Measurements from ENCODE around the gene XPA.
"Not testable (repeated sequence)": the region's sequence is repeated elsewhere in the genome, so short reads cannot be mapped to it uniquely, and the experiment has no call there.

The XPA gene

DNA sequence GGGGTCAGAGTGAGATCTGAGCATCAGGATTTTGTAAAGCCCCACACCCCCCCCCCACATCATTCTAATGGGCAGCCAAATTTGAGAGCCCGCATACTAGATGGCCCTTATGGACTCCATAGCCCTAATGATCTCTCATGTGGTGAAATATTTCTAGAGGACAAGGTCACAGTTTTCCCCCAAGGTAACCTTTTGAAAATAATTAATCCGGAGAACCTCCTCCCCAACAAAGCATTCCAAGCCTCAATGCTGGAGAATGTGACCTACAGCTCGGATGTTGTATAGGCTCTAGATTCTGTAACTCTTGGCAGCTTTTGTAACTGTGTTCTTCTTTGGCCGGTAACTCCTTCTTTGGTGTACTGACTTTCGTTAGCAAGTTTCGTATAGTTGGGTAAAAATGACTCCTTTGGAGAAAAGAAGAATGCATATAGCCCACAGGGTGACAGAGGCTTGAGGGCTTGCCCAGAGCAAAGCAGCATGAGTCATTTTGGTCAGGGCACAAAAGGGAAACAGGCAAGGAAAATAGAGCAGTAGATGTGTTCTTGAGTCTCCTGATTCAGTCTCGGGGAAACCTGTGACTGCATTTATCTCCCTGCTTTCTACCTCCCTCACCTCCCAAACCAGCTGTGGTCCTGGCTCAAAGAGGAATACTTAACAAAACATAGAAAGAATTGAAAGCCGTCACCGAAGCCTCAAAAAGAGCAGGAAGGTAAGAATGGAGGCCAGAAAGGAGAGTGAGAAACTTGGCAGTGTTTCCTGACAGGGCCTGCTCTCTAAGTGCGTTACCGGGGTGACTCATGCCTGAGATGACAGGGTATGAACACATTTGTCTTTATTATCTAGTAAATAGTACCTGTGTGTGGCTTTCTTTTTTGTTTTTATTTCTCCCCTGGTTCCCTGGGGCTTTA, 6.6 kb upstream of the XPA start:
- no peak for FAIRE-seq

DNA sequence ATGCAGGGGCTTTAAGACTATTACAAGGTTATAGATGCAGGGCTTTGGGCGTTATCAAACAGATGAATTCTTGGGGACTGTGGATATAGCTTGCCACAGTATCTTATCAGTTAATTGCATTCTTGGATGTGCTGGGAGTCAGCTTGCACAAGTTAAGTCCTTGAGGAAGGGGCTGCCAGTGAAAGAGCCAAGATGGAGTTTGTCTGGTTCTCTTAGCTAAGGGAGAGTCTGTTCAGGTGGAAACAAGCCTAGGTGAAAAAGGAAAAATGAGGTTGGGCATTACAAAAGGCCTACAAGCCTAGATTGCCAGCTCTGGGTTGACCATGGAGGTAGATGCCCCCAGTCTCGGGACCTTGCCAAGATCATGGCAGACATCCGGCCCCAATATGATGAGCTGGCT, 2.7 kb upstream of the XPA start:
- not testable (repeated sequence) for FAIRE-seq

- FAIRE-seq, result not testable (repeated sequence)
These were observed 2.1 kb upstream of the XPA start for GRCh38 chr9:97699281-97699680.

GRCh38 chr9:97698865-97699264, 1.7 kb upstream of the XPA start:
- no peak for FAIRE-seq

DNA sequence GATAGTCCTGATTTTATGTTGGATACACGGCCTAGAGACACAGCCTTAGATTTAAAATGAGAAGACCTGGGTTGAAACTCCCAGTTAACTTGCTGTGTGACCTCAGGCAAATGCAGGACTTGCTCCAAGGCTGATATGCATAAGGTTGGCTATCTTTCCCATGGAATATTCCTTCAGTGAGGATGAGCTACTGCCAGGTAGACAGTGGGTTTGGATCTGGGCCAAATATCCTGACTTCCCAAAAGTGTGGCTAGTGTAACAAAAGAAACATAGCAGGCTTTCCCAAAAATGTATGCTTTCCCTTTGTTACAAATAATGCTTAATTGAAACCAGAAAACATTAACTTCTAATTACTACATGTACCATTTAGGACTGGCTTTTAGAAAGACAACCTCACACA, 697 bp upstream of the XPA start:
- no peak for FAIRE-seq

DNA sequence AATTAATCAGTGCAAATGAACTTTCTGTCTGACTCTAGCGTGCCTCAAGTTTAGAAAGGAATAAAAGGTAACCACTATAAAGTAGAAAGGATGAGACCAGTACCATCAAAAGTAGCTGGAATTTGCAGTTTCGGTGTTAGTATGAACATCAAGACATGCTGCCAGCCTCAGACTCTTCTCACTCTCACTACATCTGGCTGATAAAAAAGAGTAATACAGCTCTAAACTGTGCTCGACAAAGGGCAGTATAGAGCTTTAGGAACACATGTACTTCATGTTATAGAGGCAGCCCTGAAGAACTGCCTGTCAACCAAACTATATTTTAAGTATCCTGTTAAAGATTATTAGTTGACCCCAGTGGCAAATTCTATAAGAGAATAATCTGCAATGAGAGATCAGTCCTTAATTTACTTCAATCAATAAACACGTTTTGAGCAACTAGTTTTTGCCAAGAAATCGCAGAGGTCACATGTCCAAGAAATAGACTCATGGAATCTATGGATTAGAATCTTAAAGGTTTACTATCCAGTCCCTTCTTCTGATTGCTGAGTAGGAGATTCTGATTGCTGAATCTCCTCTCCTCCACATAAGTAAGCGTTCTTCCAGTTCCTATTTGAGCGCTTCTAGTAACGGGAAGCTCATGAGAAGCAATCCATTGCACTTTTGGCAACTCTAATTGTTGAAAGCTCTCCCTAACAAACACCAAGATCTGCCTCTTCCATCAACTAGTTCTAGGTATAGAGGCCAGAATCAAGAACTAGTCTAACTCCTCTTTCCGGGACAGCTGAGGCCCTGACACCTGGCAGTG, 941 bp downstream of the XPA start:
- no peak for FAIRE-seq

DNA sequence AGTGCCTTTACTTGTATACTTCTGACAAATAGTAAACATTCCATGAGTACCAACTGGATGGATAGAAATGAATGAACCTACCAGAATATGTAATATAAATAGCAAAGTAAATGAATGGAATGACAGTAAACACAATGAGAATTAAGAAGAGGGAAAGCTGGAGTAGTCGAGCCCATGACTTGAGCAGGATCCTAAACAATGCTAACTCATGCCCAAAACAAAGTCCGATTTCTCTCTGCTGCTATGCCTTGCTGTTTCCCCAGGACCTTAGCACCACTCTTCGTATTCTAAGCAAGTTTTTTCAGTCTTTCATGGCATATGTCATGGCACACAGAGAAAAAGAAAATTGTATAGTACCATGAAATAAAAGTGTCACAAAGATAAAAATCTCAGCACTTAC, 1.8 kb downstream of the XPA start:
- no peak for FAIRE-seq

DNA sequence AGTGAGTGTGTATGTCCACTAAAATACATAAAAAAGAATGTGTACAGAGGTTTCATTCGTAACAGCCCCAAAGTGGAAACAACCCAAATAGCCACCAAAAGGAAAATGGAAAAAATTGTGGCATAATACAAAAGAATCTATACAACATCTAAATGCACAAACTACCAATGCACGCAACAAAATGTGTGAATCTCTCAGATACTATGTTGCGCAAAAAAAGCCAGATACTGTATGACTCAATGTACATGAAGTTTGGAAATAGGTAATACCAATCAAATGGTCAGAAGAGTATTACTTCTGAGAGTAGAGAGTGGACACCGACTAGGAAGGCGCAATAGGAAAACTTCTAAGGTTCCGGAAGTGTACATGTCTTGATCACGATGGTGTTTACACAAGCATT, 2.4 kb downstream of the XPA start:
- no peak for FAIRE-seq

GRCh38 chr9:97689401-97690180, 7.5 kb downstream of the XPA start:
- no peak for FAIRE-seq

DNA sequence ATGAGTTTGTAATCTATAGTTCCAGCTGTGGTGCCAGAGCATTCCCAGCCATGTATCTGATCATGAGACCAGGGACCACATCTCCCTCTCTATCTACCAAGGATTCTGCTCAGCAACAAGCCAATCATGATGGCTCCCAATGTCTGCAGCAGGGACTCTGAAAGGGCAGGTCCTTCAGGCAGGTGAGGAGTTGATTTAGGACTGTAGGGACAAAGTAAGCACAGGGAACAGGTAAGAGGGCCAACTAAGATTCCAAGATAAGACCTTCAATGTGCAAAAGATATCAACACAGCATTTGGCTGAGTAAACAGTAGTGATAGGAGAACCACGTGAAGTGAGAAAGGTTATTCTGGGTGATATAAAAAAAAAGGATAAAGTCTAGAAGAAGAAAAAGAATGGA, 8.5 kb downstream of the XPA start:
- FAIRE-seq, result no peak

GRCh38 chr9:97682242-97682641, 14.9 kb downstream of the XPA start:
- no peak for FAIRE-seq

DNA sequence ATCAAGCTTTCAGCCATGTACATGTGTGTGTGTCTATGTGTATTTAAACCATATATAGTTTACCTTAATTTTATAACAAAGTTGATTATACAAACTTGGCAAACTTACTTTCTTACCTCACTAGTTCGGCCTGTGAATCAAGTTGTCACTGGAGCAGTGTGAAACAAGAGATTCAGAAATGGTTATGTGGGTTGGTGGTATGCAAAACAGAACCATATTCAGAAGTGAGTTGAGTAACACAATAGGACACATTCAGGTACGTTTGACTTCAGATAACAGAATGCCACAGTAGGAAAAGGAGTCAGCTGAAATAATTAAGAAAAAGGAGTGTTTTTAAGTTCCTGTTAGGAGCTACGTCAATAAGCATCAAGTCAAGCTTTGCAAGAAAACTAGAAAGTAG, 21.5 kb downstream of the XPA start:
- FAIRE-seq, result no peak

- FAIRE-seq, result no peak
These were observed 23.2 kb downstream of the XPA start for GRCh38 chr9:97673922-97674321.

GRCh38 chr9:97672403-97672802, 24.7 kb downstream of the XPA start:
- FAIRE-seq, result no peak

DNA sequence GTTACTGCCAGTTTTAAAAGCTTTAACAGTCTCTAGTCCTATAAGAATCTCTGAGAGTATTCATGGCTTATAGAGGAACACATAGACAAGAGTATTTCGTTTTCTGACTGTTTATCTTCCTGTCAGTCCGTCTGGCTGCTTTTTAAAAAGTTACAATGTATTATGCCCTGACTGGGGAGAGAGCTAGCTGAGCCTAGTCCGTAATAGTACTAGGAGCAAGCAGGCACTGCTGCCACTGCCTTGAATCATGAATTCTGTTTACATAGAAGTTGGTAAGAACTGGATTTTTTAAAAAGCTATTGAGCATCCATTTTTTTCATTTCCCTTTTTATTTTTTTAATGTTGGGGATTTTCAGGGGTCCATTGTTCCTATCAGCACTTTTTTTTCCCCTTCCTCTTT, 26.6 kb downstream of the XPA start:
- FAIRE-seq, result no peak

- no peak for FAIRE-seq
These were observed 28.7 kb downstream of the XPA start for GRCh38 chr9:97668485-97668884.

GRCh38 chr9:97666907-97667686, 30.0 kb downstream of the XPA start:
- FAIRE-seq, result no peak

DNA sequence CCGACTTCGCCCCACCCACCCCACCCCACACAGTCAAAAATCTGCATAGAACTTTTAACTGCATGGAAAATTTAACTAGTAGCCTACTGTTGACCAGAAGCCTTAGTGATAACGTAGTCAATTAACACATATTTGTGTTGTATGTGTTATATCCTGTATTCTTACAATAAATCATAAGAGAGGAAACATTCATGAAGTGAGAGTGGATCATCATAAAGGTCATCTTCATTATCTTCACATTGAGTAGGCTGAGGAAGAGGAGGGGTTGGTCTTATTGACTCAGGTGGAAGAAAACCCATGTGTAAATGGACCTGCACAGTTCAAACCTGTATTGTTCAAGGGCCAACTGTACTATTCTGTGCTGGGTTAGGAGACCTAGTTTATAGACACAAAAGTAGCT, 31.4 kb downstream of the XPA start:
- no peak for FAIRE-seq

DNA sequence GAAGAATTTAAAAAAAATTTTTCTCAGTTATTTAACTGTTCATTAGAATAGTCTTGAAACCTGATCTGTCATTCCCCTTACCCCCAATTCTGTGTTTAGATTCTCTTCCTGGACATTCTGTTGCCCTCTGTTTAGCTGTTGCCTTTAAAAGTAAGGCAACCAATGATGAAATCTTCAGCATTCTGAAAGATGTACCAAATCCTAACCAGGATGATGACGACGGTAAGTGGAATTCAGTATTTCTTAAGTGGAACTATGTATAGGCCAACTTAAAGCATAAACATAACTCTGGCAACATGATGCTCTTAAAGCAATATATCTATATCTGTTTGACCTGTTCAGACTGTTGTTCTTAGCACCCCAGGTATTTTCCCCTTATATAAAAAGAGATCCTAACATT, 36.3 kb downstream of the XPA start:
- no peak for FAIRE-seq

DNA sequence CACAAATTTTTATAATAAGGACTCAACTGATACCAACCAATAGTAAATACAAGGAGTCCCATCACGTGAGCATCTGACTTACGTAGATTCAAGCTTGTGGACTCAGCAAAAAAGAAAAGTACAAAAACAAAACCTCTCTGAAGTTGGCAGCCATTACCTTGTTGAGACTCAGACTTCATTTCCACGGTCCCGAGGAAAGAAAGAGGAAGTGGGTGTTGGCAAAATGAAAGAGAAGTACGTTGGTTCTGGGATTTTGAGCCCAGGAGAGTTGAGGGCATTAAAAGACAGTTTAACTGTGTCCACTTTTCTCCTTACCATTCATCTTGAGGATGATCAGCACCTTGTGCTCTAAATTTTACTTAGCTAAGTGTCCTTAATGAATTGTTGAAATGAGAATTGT, 36.8 kb downstream of the XPA start:
- FAIRE-seq, result no peak

GRCh38 chr9:97659771-97660170, 37.4 kb downstream of the XPA start:
- no peak for FAIRE-seq

DNA sequence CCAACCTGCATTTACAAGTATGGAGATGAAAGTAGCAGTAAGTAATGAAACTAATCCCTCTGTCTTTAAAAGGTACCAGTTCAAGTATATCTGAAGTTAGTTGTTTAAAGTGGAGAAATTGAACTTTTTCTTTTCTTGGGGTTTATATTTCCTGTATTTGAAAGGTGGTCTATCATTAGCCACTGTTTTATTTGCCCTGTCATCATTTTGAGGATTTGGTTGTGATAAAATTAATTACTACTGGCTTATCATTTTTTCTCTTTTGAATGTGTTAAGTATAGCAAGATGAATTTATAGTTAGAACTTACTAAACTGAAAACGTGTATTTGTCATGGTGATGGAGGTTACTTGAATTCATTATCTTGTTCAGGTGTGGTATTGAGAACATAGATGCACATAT, 38.4 kb downstream of the XPA start:
- no peak for FAIRE-seq

Data from endometrium (tissue), 2 donors.